Ascending aorta (tissue), 2 donors: ENCODE measurements around the gene TENT4A. TPM values are rescaled to one million over a fixed set of nuclear protein-coding genes. Genes with fewer than 3 reads are reported as not detected.
A peak's percentile ranks its signal among the peaks of the same experiment; 100 is the strongest.

Experiments used
- DNase-seq, 2 donors: peaks; one replicate each; pipeline ENCODE4 v3.0.0-alpha.2; 2019; ENCODE audit warnings: low spot score in 2 of 2
- H3K27ac ChIP-seq, 2 donors: fragments of 200-600 bp; sonication (generic); one replicate each; pipeline ENCODE4 v1.5.1; 2016 to 2017; ENCODE audit warnings: mild to moderate bottlenecking in 1 of 2
- H3K27me3 ChIP-seq: fragments of 200-600 bp; sonication (generic); one replicate; pipeline ENCODE4 v1.5.1; 2017
- H3K36me3 ChIP-seq, 2 donors: fragments of 200-600 bp; sonication (generic); one replicate each; pipeline ENCODE4 v1.5.1; 2016
- H3K4me1 ChIP-seq, 2 donors: fragments of 200-600 bp; sonication (generic); one replicate each; pipeline ENCODE4 v1.5.1; 2016 to 2017; ENCODE audit warnings: mild to moderate bottlenecking in 1 of 2
- H3K4me3 ChIP-seq, 2 donors: fragments of 200-600 bp; sonication (generic); one replicate each; pipeline ENCODE4 v1.5.1; 2016 to 2017; ENCODE audit warnings: mild to moderate bottlenecking in 1 of 2
- H3K9me3 ChIP-seq, 2 donors: fragments of 200-600 bp; sonication (generic); one replicate each; pipeline ENCODE4 v1.5.1; 2016
- intact Hi-C: fragments of 100-400 bp; cut with DNase I; formaldehyde crosslinking; loops from one replicate; pipeline ENCODE4 v1.15.1; 2023
- total RNA-seq: library from RNA; depleted of rRNA; stranded (reverse); fragments of >200 nt; gene quantifications from one replicate; pipeline ENCODE4 v1.1.0, GENCODE V29; 2016
- TF ChIP-seq, protein P1 (sequence below), 3 experiments: fragments of 200-600 bp in 2 of 3; fragments of 450-650 bp in 1 of 3; sonication (generic) in 2 of 3; IDR thresholded peaks; one replicate each; pipeline ENCODE4 v1.5.1; 2016 to 2019; ENCODE audit warnings: antibody characterized with exemption in 3 of 3, mild to moderate bottlenecking in 1 of 3, moderate library complexity in 1 of 3

TENT4A gene
- total RNA-seq, 1 donor from 2014 or later = 12.5 TPM

GRCh38 chr5:6781716-6782115 is 68.5 kb downstream of the TENT4A start:
- intact Hi-C loops = no loop called here
- no peaks in the 10 kb centered on the region for H3K4me1 ChIP-seq

DNA sequence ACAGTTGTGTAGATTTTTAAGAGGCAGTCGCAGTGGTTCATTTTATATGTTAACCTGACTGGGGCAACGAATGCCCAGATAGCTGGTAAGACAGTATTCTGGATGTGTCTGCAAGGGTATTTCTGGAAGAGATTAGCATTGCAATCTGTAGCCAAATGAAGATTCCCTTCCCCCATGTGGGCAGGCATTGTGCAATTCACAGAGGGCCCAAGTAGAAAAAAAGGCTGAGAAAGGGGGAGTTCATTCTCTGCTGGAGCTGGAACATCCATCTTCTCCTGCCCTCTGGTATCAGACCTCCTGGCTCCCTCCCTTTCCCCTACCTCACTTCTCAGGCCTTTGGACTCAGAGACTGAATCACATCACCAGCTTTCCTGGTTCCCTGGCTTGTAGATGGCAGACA is 70.6 kb downstream of the TENT4A start:
- no peaks in the 10 kb centered on the region for H3K27me3 ChIP-seq
- DNase-seq = peak in 1 of 2 donors; percentile 3
- no peaks in the 10 kb centered on the region for H3K36me3 ChIP-seq
- intact Hi-C loops = no loop called here
- H3K27ac ChIP-seq = no peak overlapping the region
- TF ChIP-seq, protein P1, sequence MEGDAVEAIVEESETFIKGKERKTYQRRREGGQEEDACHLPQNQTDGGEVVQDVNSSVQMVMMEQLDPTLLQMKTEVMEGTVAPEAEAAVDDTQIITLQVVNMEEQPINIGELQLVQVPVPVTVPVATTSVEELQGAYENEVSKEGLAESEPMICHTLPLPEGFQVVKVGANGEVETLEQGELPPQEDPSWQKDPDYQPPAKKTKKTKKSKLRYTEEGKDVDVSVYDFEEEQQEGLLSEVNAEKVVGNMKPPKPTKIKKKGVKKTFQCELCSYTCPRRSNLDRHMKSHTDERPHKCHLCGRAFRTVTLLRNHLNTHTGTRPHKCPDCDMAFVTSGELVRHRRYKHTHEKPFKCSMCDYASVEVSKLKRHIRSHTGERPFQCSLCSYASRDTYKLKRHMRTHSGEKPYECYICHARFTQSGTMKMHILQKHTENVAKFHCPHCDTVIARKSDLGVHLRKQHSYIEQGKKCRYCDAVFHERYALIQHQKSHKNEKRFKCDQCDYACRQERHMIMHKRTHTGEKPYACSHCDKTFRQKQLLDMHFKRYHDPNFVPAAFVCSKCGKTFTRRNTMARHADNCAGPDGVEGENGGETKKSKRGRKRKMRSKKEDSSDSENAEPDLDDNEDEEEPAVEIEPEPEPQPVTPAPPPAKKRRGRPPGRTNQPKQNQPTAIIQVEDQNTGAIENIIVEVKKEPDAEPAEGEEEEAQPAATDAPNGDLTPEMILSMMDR (IDR thresholded peaks at IDR 0.05) = no peak
- no peak overlapping the region for H3K4me3 ChIP-seq
- no peaks in the 10 kb centered on the region for H3K9me3 ChIP-seq
- no peaks in the 10 kb centered on the region for H3K4me1 ChIP-seq

More at GRCh38 chr5:6781716-6782115, 68.5 kb downstream of the TENT4A start:
- no peak overlapping the region for H3K27ac ChIP-seq
- TF ChIP-seq, protein P1 (IDR thresholded peaks at IDR 0.05) = no peak
- no peaks in the 10 kb centered on the region for H3K27me3 ChIP-seq
- H3K4me3 ChIP-seq = no peak overlapping the region
- H3K36me3 ChIP-seq = no peaks in the 10 kb centered on the region
- no peak for DNase-seq
- H3K9me3 ChIP-seq = no peaks in the 10 kb centered on the region

- TF ChIP-seq, protein P1 (IDR thresholded peaks at IDR 0.05) = no peak
- DNase-seq = no peak
- no peaks in the 10 kb centered on the region for H3K9me3 ChIP-seq
- H3K4me3 ChIP-seq = no peak overlapping the region
- intact Hi-C loops = no loop called here
- no peak overlapping the region for H3K27ac ChIP-seq
- H3K36me3 ChIP-seq = no peaks in the 10 kb centered on the region
- H3K4me1 ChIP-seq = no peaks in the 10 kb centered on the region
- H3K27me3 ChIP-seq = no peaks in the 10 kb centered on the region
These were observed 71.2 kb downstream of the TENT4A start for GRCh38 chr5:6784481-6784880.

DNA sequence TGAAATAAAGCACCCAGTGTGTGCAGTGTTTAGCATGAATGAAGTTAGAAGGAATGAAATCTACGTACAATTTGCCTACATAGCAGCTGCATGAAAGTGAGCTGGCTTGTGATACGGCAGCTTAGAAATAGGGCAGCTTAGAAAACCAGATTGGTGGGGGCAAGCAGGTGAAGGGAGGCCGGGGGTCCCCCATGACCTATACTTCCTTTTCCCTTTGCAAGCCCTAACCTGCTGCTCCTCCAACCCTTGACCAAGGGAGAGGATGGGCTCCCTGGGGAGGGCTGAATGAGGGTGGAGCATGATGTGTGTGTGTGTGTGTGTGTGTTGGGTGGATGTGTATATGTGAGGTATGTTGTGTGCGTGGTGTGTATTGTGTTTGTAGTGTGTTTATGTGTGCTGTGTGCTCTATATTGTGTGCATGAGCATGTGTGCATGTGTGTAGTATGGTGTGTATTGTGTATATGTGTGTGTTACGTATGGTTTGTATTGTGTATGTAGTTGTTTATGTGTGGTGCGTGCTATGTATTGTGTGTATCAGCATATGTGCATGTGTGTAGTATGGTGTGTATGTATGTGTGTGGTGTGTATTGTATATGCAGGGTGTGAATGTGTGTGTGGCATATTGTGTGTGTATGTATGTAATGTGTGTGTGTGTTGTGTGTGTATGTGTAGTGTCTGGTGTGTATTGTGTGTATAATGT is 72.1 kb downstream of the TENT4A start:
- TF ChIP-seq, protein P1 (IDR thresholded peaks at IDR 0.05) = no peak

DNA sequence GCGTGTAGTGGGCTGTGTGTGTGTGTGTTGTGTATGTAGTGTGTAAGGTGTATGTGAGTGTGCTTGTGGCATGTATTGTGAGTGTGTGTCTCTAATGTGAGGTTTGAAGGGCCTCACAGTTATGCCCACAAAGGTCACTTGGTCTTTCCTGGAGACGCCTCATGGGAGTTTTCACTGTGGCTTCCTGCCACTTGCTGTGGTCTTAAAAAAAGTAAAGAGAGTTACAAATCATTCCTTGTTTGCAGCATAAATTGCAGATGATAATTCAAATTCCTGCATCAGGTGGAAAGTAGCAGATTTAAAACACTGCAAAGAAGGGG is 72.6 kb downstream of the TENT4A start:
- DNase-seq = no peak
- intact Hi-C loops = no loop called here
- no peaks in the 10 kb centered on the region for H3K27me3 ChIP-seq
- no peak overlapping the region for H3K27ac ChIP-seq
- H3K4me1 ChIP-seq = no peaks in the 10 kb centered on the region
- no peaks in the 10 kb centered on the region for H3K36me3 ChIP-seq
- TF ChIP-seq, protein P1 (IDR thresholded peaks at IDR 0.05) = no peak
- no peaks in the 10 kb centered on the region for H3K9me3 ChIP-seq
- H3K4me3 ChIP-seq = no peak overlapping the region

More for the DNA sequence above, 72.1 kb downstream of the TENT4A start:
- H3K4me3 ChIP-seq = no peak overlapping the region
- H3K27ac ChIP-seq = no peak overlapping the region
- no peaks in the 10 kb centered on the region for H3K4me1 ChIP-seq
- H3K9me3 ChIP-seq = no peaks in the 10 kb centered on the region
- no peaks in the 10 kb centered on the region for H3K27me3 ChIP-seq
- no peaks in the 10 kb centered on the region for H3K36me3 ChIP-seq
- intact Hi-C loops = no loop called here
- DNase-seq = no peak
